ENCODE measurements around the gene GGACT. TPM values are rescaled to one million over a fixed set of nuclear protein-coding genes. Genes with fewer than 3 reads are reported as not detected.

Gene GGACT
- total and polyA plus RNA-seq, 2 experiments from 2014 or later = 0.24 to 1.0 TPM

DNA sequence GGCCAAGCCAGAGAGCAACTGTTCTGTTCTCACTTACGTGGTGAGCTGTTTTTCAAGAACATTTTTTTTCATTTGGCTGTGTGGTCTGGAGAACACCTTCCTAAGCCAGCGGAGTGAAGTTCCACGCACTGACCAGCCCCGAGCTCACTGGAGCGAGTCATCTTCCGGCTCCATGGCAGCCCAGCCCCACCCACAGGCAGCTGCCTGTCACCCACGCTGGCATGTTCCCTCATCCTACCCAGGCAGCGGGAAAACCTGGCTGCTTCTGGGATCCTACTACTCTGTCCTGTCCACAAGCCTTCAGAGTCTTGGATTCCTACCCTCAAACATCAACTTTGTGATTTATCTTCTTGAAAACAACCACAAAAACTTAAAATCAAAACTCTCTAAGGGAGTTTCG, 76.2 kb downstream of the GGACT start:
- Histone ChIP-seq H2AFZ (no peak overlapping the region), H3K4me2 (no peak overlapping the region), H3K27me3 (ENCODE audit: insufficient read depth) (no peaks in the 10 kb centered on the region), H3K4me1 (ENCODE audit: insufficient read depth) (peaks cover 60% of the 10 kb centered on the region), H3F3A (replicated peaks; ENCODE audit: low read depth) (no peaks in the 10 kb centered on the region; the same call in 1 of the 2 replicates), H3K27ac (ENCODE audit: low read depth) (no peak overlapping the region), H3K79me2 (replicated peaks; ENCODE audit: insufficient read depth) (no peaks in the 10 kb centered on the region), H3K36me3 (ENCODE audit: insufficient read depth) (no peaks in the 10 kb centered on the region), H3K4me3 (no peak overlapping the region), H4K20me1 (replicated peaks; ENCODE audit: insufficient read depth) (no peaks in the 10 kb centered on the region), H3K9me2 (ENCODE audit: insufficient read depth) (no peaks in the 10 kb centered on the region)
- DNase-seq (ENCODE audit: low spot score) = no peak
- Mint-ChIP-seq H3K27ac (no peak overlapping the region), H3K36me3 (ENCODE audit: low read depth) (no peaks in the 10 kb centered on the region; the same call in 2 of the 3 replicates), H3K4me3 (no peak overlapping the region), H3K9me3 (no peaks in the 10 kb centered on the region), H3K4me1 (peaks cover 82% of the 10 kb centered on the region), H3K27me3 (ENCODE audit: insufficient read depth, low read depth, poor library complexity) (no peaks in the 10 kb centered on the region)
- TF ChIP-seq EZH2 (IDR thresholded peaks at IDR 0.05; ENCODE audit: low read depth, unreplicated experiment) = no peak
- TF ChIP-seq, protein P1, sequence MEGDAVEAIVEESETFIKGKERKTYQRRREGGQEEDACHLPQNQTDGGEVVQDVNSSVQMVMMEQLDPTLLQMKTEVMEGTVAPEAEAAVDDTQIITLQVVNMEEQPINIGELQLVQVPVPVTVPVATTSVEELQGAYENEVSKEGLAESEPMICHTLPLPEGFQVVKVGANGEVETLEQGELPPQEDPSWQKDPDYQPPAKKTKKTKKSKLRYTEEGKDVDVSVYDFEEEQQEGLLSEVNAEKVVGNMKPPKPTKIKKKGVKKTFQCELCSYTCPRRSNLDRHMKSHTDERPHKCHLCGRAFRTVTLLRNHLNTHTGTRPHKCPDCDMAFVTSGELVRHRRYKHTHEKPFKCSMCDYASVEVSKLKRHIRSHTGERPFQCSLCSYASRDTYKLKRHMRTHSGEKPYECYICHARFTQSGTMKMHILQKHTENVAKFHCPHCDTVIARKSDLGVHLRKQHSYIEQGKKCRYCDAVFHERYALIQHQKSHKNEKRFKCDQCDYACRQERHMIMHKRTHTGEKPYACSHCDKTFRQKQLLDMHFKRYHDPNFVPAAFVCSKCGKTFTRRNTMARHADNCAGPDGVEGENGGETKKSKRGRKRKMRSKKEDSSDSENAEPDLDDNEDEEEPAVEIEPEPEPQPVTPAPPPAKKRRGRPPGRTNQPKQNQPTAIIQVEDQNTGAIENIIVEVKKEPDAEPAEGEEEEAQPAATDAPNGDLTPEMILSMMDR (conservative IDR thresholded peaks at IDR 0.05; ENCODE audit: low read depth in 2 of 2) = peak in 1 of 2 experiments; percentile 19; a peak in 1 of 4 replicates
- ATAC-seq = no peak

DNA sequence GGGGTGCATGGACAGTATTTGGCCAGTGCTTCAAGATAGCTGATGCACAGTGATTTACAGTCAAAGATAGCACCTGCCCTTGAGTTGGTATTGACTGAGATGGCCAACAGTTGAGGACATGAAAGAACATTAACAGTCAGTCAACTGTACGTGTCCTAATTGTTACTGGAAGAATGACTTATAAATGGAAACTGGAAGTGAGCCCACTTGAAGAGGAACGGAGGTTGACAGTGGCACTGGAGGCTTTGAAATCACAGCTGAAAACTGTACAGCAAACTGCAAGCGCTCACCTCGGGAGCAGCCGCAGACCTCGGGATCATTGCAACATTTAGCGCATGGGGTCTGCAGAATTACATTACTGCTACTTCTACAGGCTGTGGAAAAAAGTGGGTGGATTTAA, 77.1 kb downstream of the GGACT start:
- Histone ChIP-seq H3F3A (replicated peaks; ENCODE audit: low read depth) (no peaks in the 10 kb centered on the region; the same call in 1 of the 2 replicates), H2AFZ (no peak overlapping the region), H3K27me3 (ENCODE audit: insufficient read depth) (no peaks in the 10 kb centered on the region), H3K36me3 (ENCODE audit: insufficient read depth) (no peaks in the 10 kb centered on the region), H3K4me1 (ENCODE audit: insufficient read depth) (peaks cover 56% of the 10 kb centered on the region), H3K27ac (ENCODE audit: low read depth) (peak overlapping the region; percentile 85), H3K4me2 (peak overlapping the region; percentile 27; the same call in 1 of the 2 replicates), H3K4me3 (no peak overlapping the region), H3K9me2 (ENCODE audit: insufficient read depth) (no peaks in the 10 kb centered on the region), H4K20me1 (replicated peaks; ENCODE audit: insufficient read depth) (no peaks in the 10 kb centered on the region), H3K79me2 (replicated peaks; ENCODE audit: insufficient read depth) (no peaks in the 10 kb centered on the region)
- H3K4me3 Mint-ChIP-seq = no peak overlapping the region
- H3K27me3 Mint-ChIP-seq (ENCODE audit: insufficient read depth, low read depth, poor library complexity) = no peaks in the 10 kb centered on the region
- peak overlapping the region; percentile 54 for H3K27ac Mint-ChIP-seq
- peaks cover 80% of the 10 kb centered on the region for H3K4me1 Mint-ChIP-seq
- no peak for DNase-seq (ENCODE audit: low spot score)
- ATAC-seq = no peak
- no peaks in the 10 kb centered on the region for H3K9me3 Mint-ChIP-seq
- H3K36me3 Mint-ChIP-seq (ENCODE audit: low read depth) = no peaks in the 10 kb centered on the region; the same call in 1 of the 3 replicates
- TF ChIP-seq, protein P2, sequence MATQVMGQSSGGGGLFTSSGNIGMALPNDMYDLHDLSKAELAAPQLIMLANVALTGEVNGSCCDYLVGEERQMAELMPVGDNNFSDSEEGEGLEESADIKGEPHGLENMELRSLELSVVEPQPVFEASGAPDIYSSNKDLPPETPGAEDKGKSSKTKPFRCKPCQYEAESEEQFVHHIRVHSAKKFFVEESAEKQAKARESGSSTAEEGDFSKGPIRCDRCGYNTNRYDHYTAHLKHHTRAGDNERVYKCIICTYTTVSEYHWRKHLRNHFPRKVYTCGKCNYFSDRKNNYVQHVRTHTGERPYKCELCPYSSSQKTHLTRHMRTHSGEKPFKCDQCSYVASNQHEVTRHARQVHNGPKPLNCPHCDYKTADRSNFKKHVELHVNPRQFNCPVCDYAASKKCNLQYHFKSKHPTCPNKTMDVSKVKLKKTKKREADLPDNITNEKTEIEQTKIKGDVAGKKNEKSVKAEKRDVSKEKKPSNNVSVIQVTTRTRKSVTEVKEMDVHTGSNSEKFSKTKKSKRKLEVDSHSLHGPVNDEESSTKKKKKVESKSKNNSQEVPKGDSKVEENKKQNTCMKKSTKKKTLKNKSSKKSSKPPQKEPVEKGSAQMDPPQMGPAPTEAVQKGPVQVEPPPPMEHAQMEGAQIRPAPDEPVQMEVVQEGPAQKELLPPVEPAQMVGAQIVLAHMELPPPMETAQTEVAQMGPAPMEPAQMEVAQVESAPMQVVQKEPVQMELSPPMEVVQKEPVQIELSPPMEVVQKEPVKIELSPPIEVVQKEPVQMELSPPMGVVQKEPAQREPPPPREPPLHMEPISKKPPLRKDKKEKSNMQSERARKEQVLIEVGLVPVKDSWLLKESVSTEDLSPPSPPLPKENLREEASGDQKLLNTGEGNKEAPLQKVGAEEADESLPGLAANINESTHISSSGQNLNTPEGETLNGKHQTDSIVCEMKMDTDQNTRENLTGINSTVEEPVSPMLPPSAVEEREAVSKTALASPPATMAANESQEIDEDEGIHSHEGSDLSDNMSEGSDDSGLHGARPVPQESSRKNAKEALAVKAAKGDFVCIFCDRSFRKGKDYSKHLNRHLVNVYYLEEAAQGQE (IDR thresholded peaks at IDR 0.05; ENCODE audit: unreplicated experiment) = no peak
- no peak for TF ChIP-seq EZH2 (IDR thresholded peaks at IDR 0.05; ENCODE audit: low read depth, unreplicated experiment)
- no peak for TF ChIP-seq ZNF114 (CRISPR knock-in tag; IDR thresholded peaks at IDR 0.05)
- no peak for TF ChIP-seq EZH2phosphoT487 (IDR thresholded peaks at IDR 0.05; ENCODE audit: unreplicated experiment)
- no peak for TF ChIP-seq NANOG (IDR thresholded peaks at IDR 0.05; ENCODE audit: borderline replicate concordance)
- no peak for TF ChIP-seq CREB1 (CRISPR knock-in tag; IDR thresholded peaks at IDR 0.05; ENCODE audit: low read depth)
- TF ChIP-seq, protein P1 (conservative IDR thresholded peaks at IDR 0.05; ENCODE audit: low read depth in 2 of 2) = no peak
- no peak for TF ChIP-seq JUNB (IDR thresholded peaks at IDR 0.05; ENCODE audit: unreplicated experiment)
- TF ChIP-seq ZNF331 (CRISPR knock-in tag; IDR thresholded peaks at IDR 0.05; ENCODE audit: low read depth) = no peak

Measured in GM23338 (cell line).